Trophoblast cell (in vitro differentiated cells and primary cell): ENCODE data around the gene TMA7B.

Source experiments
- DNase-seq, 2 donors: peaks; one replicate each; pipeline ENCODE4 v3.0.0-alpha.2; 2016
- H2AFZ ChIP-seq: 2 replicates; pipeline ENCODE4 v1.6.1; 2013; ENCODE audit warnings: low read length, moderate library complexity, mild to moderate bottlenecking; ENCODE audit not compliant: insufficient read depth, poor library complexity
- H2AK5ac ChIP-seq: 2 replicates; pipeline ENCODE4 v1.6.1; 2013; ENCODE audit warnings: mild to moderate bottlenecking, low read length
- H2BK120ac ChIP-seq: 2 replicates; pipeline ENCODE4 v1.6.1; 2013; ENCODE audit warnings: low read length, mild to moderate bottlenecking, moderate library complexity; ENCODE audit not compliant: insufficient read depth, poor library complexity
- H2BK12ac ChIP-seq: 2 replicates; pipeline ENCODE4 v1.6.1; 2013; ENCODE audit warnings: mild to moderate bottlenecking, low read length, moderate library complexity
- H2BK5ac ChIP-seq: 2 replicates; pipeline ENCODE4 v1.6.1; 2013; ENCODE audit warnings: low read length, low read depth, moderate library complexity, mild to moderate bottlenecking; ENCODE audit not compliant: poor library complexity
- H3K14ac ChIP-seq: 2 replicates; pipeline ENCODE4 v1.6.1; 2013; ENCODE audit warnings: mild to moderate bottlenecking, low read length
- H3K18ac ChIP-seq: 2 replicates; pipeline ENCODE4 v1.6.1; 2013; ENCODE audit warnings: mild to moderate bottlenecking, low read length
- H3K23ac ChIP-seq: 2 replicates; pipeline ENCODE4 v1.6.1; 2013; ENCODE audit warnings: low read length
- H3K27ac ChIP-seq: 2 replicates; pipeline ENCODE4 v1.5.1; 2013; ENCODE audit warnings: low read depth, mild to moderate bottlenecking, inconsistent platforms, low read length, moderate library complexity
- H3K27me3 ChIP-seq: 2 replicates; pipeline ENCODE4 v1.6.1; 2013; ENCODE audit warnings: inconsistent platforms, mild to moderate bottlenecking, low read length, moderate library complexity; ENCODE audit not compliant: insufficient read depth
- H3K36me3 ChIP-seq, 2 experiments: 1 replicate in 1 of 2; 2 replicates in 1 of 2; pipeline ENCODE4 v1.6.1; 2013; ENCODE audit warnings: low read length in 2 of 2, mild to moderate bottlenecking in 2 of 2, moderate library complexity in 1 of 2; ENCODE audit not compliant: insufficient read depth in 2 of 2, control insufficient read depth in 1 of 2
- H3K4ac ChIP-seq: 2 replicates; pipeline ENCODE4 v1.6.1; 2013; ENCODE audit warnings: low read depth, mild to moderate bottlenecking, low read length, moderate library complexity
- H3K4me1 ChIP-seq, 2 experiments: 1 replicate in 1 of 2; 2 replicates in 1 of 2; pipeline ENCODE4 v1.6.1; 2013; ENCODE audit warnings: low read length in 2 of 2, mild to moderate bottlenecking in 2 of 2, moderate library complexity in 1 of 2; ENCODE audit not compliant: insufficient read depth in 2 of 2, control insufficient read depth in 1 of 2
- H3K4me2 ChIP-seq: 2 replicates; pipeline ENCODE4 v1.6.1; 2013; ENCODE audit warnings: inconsistent platforms, mild to moderate bottlenecking, low read length, moderate library complexity
- H3K4me3 ChIP-seq: 2 replicates; pipeline ENCODE4 v1.5.1; 2013; ENCODE audit warnings: mild to moderate bottlenecking, low read depth, low read length, inconsistent platforms
- H3K79me1 ChIP-seq: one replicate; pipeline ENCODE4 v1.6.1; 2013; ENCODE audit warnings: low read length
- H3K79me2 ChIP-seq: 2 replicates; pipeline ENCODE4 v1.6.1; 2013; ENCODE audit warnings: low read length, mild to moderate bottlenecking; ENCODE audit not compliant: control insufficient read depth, insufficient read depth, poor library complexity
- H3K9ac ChIP-seq: 2 replicates; pipeline ENCODE4 v1.6.1; 2013; ENCODE audit warnings: mild to moderate bottlenecking, low read length
- H3K9me3 ChIP-seq: 2 replicates; pipeline ENCODE4 v1.6.1; 2013; ENCODE audit warnings: low read depth, mild to moderate bottlenecking, control low read depth, inconsistent platforms, low read length; ENCODE audit not compliant: insufficient read depth
- H4K12ac ChIP-seq: 2 replicates; pipeline ENCODE4 v1.6.1; 2013; ENCODE audit warnings: low read depth, mild to moderate bottlenecking, low read length, moderate library complexity
- H4K8ac ChIP-seq: 2 replicates; pipeline ENCODE4 v1.6.1; 2013; ENCODE audit warnings: low read depth, mild to moderate bottlenecking, low read length, moderate library complexity
- H4K91ac ChIP-seq: one replicate; pipeline ENCODE4 v1.6.1; 2013; ENCODE audit warnings: low read depth, mild to moderate bottlenecking, low read length, moderate library complexity
- WGBS: extraction: QIAGEN DNeasy Blood & Tissue Kit; methylation state at CpG from one replicate; pipeline ENCODE4 v1.1.7; 2013; ENCODE audit warnings: missing lambda C conversion rate; ENCODE audit not compliant: insufficient read length, insufficient coverage; ENCODE audit errors: extremely low coverage; 5-methylcytosine and 5-hydroxymethylcytosine counted together

The TMA7B gene

GRCh38 chr22:39914584-39914983 lies 45.6 kb upstream of the TMA7B start:
- Histone ChIP-seq H3K14ac (no peak overlapping the region), H2AK5ac (no peak overlapping the region), H3K4me3 (no peak overlapping the region), H2BK12ac (no peak overlapping the region), H3K9me3 (no peaks in the 10 kb centered on the region), H3K79me2 (no peaks in the 10 kb centered on the region), H2BK5ac (no peak overlapping the region), H3K4me1 (no peaks in the 10 kb centered on the region), H2AFZ (no peak overlapping the region), H3K18ac (no peak overlapping the region), H2BK120ac (no peak overlapping the region), H3K36me3 (no peaks in the 10 kb centered on the region), H3K27ac (no peak overlapping the region), H3K27me3 (no peaks in the 10 kb centered on the region), H3K79me1 (no peaks in the 10 kb centered on the region), H3K9ac (no peak overlapping the region), H3K4me2 (no peak overlapping the region), H4K12ac (no peak overlapping the region), H4K91ac (no peak overlapping the region), H3K4ac (no peak overlapping the region), H3K23ac (no peak overlapping the region), H4K8ac (no peak overlapping the region)
- DNase-seq, result no peak
- no CpG with 5 or more reads among the region's 9 CpGs for WGBS

GRCh38 chr22:39915295-39915726 lies 44.9 kb upstream of the TMA7B start:
- Histone ChIP-seq H4K8ac (no peak overlapping the region), H2AFZ (no peak overlapping the region), H3K23ac (no peak overlapping the region), H3K4ac (no peak overlapping the region), H3K14ac (no peak overlapping the region), H3K18ac (no peak overlapping the region), H3K79me2 (no peaks in the 10 kb centered on the region), H3K27me3 (no peaks in the 10 kb centered on the region), H4K91ac (no peak overlapping the region), H3K4me3 (no peak overlapping the region), H2AK5ac (no peak overlapping the region), H2BK5ac (no peak overlapping the region), H3K36me3 (no peaks in the 10 kb centered on the region), H3K4me1 (no peaks in the 10 kb centered on the region), H3K79me1 (no peaks in the 10 kb centered on the region), H2BK120ac (no peak overlapping the region), H3K9me3 (no peaks in the 10 kb centered on the region), H2BK12ac (no peak overlapping the region), H3K9ac (no peak overlapping the region), H4K12ac (no peak overlapping the region), H3K27ac (no peak overlapping the region), H3K4me2 (no peak overlapping the region)
- WGBS, result no CpG with 5 or more reads among the region's 4 CpGs
- DNase-seq, result no peak

- no peaks in the 10 kb centered on the region for H3K4me1 ChIP-seq
- no peaks in the 10 kb centered on the region for H3K79me2 ChIP-seq
- no peak overlapping the region for H4K12ac ChIP-seq
- no peak overlapping the region for H3K9ac ChIP-seq
- H3K18ac ChIP-seq, result no peak overlapping the region
- no peaks in the 10 kb centered on the region for H3K27me3 ChIP-seq
- no peaks in the 10 kb centered on the region for H3K79me1 ChIP-seq
- no peak for DNase-seq
- no peaks in the 10 kb centered on the region for H3K9me3 ChIP-seq
- H2AK5ac ChIP-seq, result no peak overlapping the region
- no peak overlapping the region for H3K4ac ChIP-seq
- no peak overlapping the region for H2BK12ac ChIP-seq
- H3K14ac ChIP-seq, result no peak overlapping the region
- no peak overlapping the region for H4K8ac ChIP-seq
- H2AFZ ChIP-seq, result no peak overlapping the region
- H3K36me3 ChIP-seq, result no peaks in the 10 kb centered on the region
- no peak overlapping the region for H3K4me3 ChIP-seq
- H3K27ac ChIP-seq, result no peak overlapping the region
- H4K91ac ChIP-seq, result no peak overlapping the region
- H2BK5ac ChIP-seq, result no peak overlapping the region
- H3K23ac ChIP-seq, result no peak overlapping the region
- no peak overlapping the region for H2BK120ac ChIP-seq
- H3K4me2 ChIP-seq, result no peak overlapping the region
- WGBS, result no CpG with 5 or more reads among the region's 3 CpGs
These were observed 43.7 kb upstream of the TMA7B start for GRCh38 chr22:39916496-39916895.

- Histone ChIP-seq H3K4ac (no peak overlapping the region), H3K9me3 (no peaks in the 10 kb centered on the region), H4K91ac (no peak overlapping the region), H3K27me3 (no peaks in the 10 kb centered on the region), H3K14ac (no peak overlapping the region), H2BK120ac (no peak overlapping the region), H3K79me2 (no peaks in the 10 kb centered on the region), H2AFZ (no peak overlapping the region), H3K23ac (no peak overlapping the region), H3K4me2 (no peak overlapping the region), H3K18ac (no peak overlapping the region), H4K12ac (no peak overlapping the region), H4K8ac (no peak overlapping the region), H3K9ac (no peak overlapping the region), H2AK5ac (no peak overlapping the region), H2BK12ac (no peak overlapping the region), H2BK5ac (no peak overlapping the region), H3K36me3 (no peaks in the 10 kb centered on the region), H3K27ac (no peak overlapping the region), H3K4me3 (no peak overlapping the region), H3K4me1 (no peaks in the 10 kb centered on the region), H3K79me1 (no peaks in the 10 kb centered on the region)
- WGBS, result no CpG with 5 or more reads among the region's 5 CpGs
- no peak for DNase-seq
These were observed 43.0 kb upstream of the TMA7B start for GRCh38 chr22:39917197-39917643.
